OCI-LY7 (cell line): ENCODE measurements around the gene CHST9. TPM values are rescaled to one million over a fixed set of nuclear protein-coding genes. Genes with fewer than 3 reads are reported as not detected.

Experiments used
- BruUV-seq: library from RNA; stranded (reverse); fragments of 400-500 nt; replicated peaks from 2 replicates; lab custom pipeline; 2021; lab: Mats Ljungman, UMichigan
- CTCF ChIA-PET: fragments of 300-600 bp; sonication (Branson Sonifier 250); formaldehyde crosslinking; loops from one replicate; lab custom pipeline; 2022; ENCODE audit warnings: antibody characterized with exemption; ENCODE audit not compliant: unreplicated experiment; lab: Charles Lee
- POLR2A ChIA-PET: fragments of 300-600 bp; sonication (Branson Sonifier 250); formaldehyde crosslinking; loops from one replicate; lab custom pipeline; 2022; ENCODE audit warnings: antibody characterized with exemption; lab: Charles Lee
- DNase-seq: peaks from one replicate; pipeline ENCODE4 v3.0.0-alpha.2; 2015; ENCODE audit warnings: low spot score
- H2AFZ ChIP-seq: fragments of 200-600 bp; sonication (generic), shearing (Covaris generic); 2 replicates; pipeline ENCODE4 v1.6.1; 2014; ENCODE audit warnings: mild to moderate bottlenecking, antibody characterized with exemption, low read length, moderate library complexity
- H3K27ac ChIP-seq: fragments of 200-600 bp; sonication (generic); 2 replicates; pipeline ENCODE4 v1.5.1; 2014; ENCODE audit warnings: mixed run types, low read depth, mild to moderate bottlenecking, moderate library complexity, low read length, inconsistent platforms; ENCODE audit not compliant: poor library complexity, severe bottlenecking
- H3K36me3 ChIP-seq: fragments of 200-600 bp; sonication (generic); 2 replicates; pipeline ENCODE4 v1.6.1; 2014; ENCODE audit warnings: mild to moderate bottlenecking, antibody characterized with exemption, low read length, moderate library complexity, mixed read lengths; ENCODE audit not compliant: insufficient read depth
- H3K4me1 ChIP-seq: fragments of 200-600 bp; sonication (generic); 2 replicates; pipeline ENCODE4 v1.5.1; 2014; ENCODE audit warnings: mild to moderate bottlenecking, low read length; ENCODE audit not compliant: insufficient read depth, poor library complexity, severe bottlenecking
- H3K4me2 ChIP-seq: fragments of 200-600 bp; sonication (generic); 2 replicates; pipeline ENCODE4 v1.6.1; 2014; ENCODE audit warnings: mild to moderate bottlenecking, low read length
- H3K4me3 ChIP-seq: fragments of 200-600 bp; sonication (generic); 2 replicates; pipeline ENCODE4 v1.5.1; 2014; ENCODE audit warnings: mild to moderate bottlenecking, low read depth, low read length; ENCODE audit not compliant: poor library complexity, severe bottlenecking
- H3K79me2 ChIP-seq: fragments of 200-600 bp; sonication (generic); 2 replicates; pipeline ENCODE4 v1.6.1; 2016; ENCODE audit warnings: low read depth, mild to moderate bottlenecking, low read length, moderate library complexity, mixed read lengths; ENCODE audit not compliant: insufficient read depth
- H3K9me2 ChIP-seq: fragments of 200-600 bp; sonication (generic); 2 replicates; pipeline ENCODE4 v1.6.1; 2016; ENCODE audit warnings: mild to moderate bottlenecking, low read length, mixed read lengths; ENCODE audit not compliant: insufficient read depth
- H3K9me3 ChIP-seq: fragments of 200-600 bp; sonication (generic); 2 replicates; pipeline ENCODE4 v1.6.1; 2014; ENCODE audit warnings: mild to moderate bottlenecking, mixed run types, low read length, mixed read lengths
- H4K20me1 ChIP-seq: fragments of 200-600 bp; sonication (generic); 2 replicates; pipeline ENCODE4 v1.6.1; 2014; ENCODE audit warnings: mild to moderate bottlenecking, antibody characterized with exemption, low read length, moderate library complexity, mixed read lengths; ENCODE audit not compliant: insufficient read depth
- CTCF ChIP-seq: fragments of 200-600 bp; sonication (generic); conservative IDR thresholded peaks from 2 replicates; pipeline ENCODE4 v1.5.1; 2014; ENCODE audit warnings: mild to moderate bottlenecking, antibody characterized with exemption, low read length, moderate library complexity, mixed read lengths
- EZH2phosphoT487 ChIP-seq: fragments of 200-600 bp; sonication (generic); IDR thresholded peaks from 2 replicates; pipeline ENCODE4 v1.6.1; 2018; ENCODE audit warnings: low read depth, borderline replicate concordance, mild to moderate bottlenecking, mixed run types, antibody characterized with exemption, low read length, moderate library complexity, mixed read lengths
- intact Hi-C: fragments of 100-400 bp; cut with micrococcal nuclease; formaldehyde crosslinking; loops from one replicate; pipeline ENCODE4 v1.10.0; 2022; ENCODE audit not compliant: unreplicated experiment
- total RNA-seq, 2 experiments: library from RNA; depleted of rRNA in 1 of 2; stranded (reverse); fragments of >200 nt in 1 of 2; shearing (Covaris generic) in 1 of 2; gene quantifications; 2 replicates each; pipeline ENCODE4 v1.2.3, GENCODE V29; 2014 to 2022

The CHST9 gene
- total RNA-seq, 2 experiments from 2014 or later, result not detected

- Histone ChIP-seq H3K79me2 (no peaks in the 10 kb centered on the region), H3K36me3 (no peaks in the 10 kb centered on the region), H3K9me2 (no peaks in the 10 kb centered on the region), H3K4me2 (no peak overlapping the region), H4K20me1 (no peaks in the 10 kb centered on the region), H3K4me3 (no peak overlapping the region), H2AFZ (no peak overlapping the region), H3K9me3 (no peaks in the 10 kb centered on the region), H3K4me1 (no peaks in the 10 kb centered on the region), H3K27ac (no peak overlapping the region)
- no peak for TF ChIP-seq EZH2phosphoT487
- TF ChIP-seq CTCF, result no peak
- ChIA-PET POLR2A (no interaction called here), CTCF (no interaction called here)
- BruUV-seq, result no TSS peak
- intact Hi-C loops, result no loop called here
- no peak for DNase-seq
Measured at GRCh38 chr18:26925313-26925712, 259.8 kb downstream of the CHST9 start.

- no peak for DNase-seq
- Histone ChIP-seq H3K9me2 (no peaks in the 10 kb centered on the region), H3K4me3 (no peak overlapping the region), H3K36me3 (no peaks in the 10 kb centered on the region), H3K79me2 (no peaks in the 10 kb centered on the region), H3K9me3 (no peaks in the 10 kb centered on the region), H3K4me1 (no peaks in the 10 kb centered on the region), H4K20me1 (no peaks in the 10 kb centered on the region), H3K4me2 (no peak overlapping the region), H3K27ac (no peak overlapping the region), H2AFZ (no peak overlapping the region)
- no peak for TF ChIP-seq EZH2phosphoT487
- intact Hi-C loops, result no loop called here
- no TSS peak for BruUV-seq
- POLR2A ChIA-PET, result interaction anchor here (0.7 kb wide), 1 partner anchor 21 kb away, joined by 3 read pairs; no protein-coding TSS in a partner anchor
- CTCF ChIA-PET, result no interaction called here
Measured at GRCh38 chr18:26922313-26922712, 262.8 kb downstream of the CHST9 start.

GRCh38 chr18:26920644-26921043, 264.5 kb downstream of the CHST9 start:
- Histone ChIP-seq H3K4me2 (no peak overlapping the region), H3K9me2 (no peaks in the 10 kb centered on the region), H3K4me1 (no peaks in the 10 kb centered on the region), H3K9me3 (no peaks in the 10 kb centered on the region), H3K27ac (no peak overlapping the region), H3K4me3 (no peak overlapping the region), H3K36me3 (no peaks in the 10 kb centered on the region), H2AFZ (no peak overlapping the region), H4K20me1 (no peaks in the 10 kb centered on the region), H3K79me2 (no peaks in the 10 kb centered on the region)
- intact Hi-C loops, result no loop called here
- no TSS peak for BruUV-seq
- ChIA-PET CTCF (no interaction called here), POLR2A (no interaction called here)
- DNase-seq, result no peak
- no peak for TF ChIP-seq EZH2phosphoT487
- TF ChIP-seq CTCF, result no peak
